ENCODE data around the gene CLIC1.

DNA sequence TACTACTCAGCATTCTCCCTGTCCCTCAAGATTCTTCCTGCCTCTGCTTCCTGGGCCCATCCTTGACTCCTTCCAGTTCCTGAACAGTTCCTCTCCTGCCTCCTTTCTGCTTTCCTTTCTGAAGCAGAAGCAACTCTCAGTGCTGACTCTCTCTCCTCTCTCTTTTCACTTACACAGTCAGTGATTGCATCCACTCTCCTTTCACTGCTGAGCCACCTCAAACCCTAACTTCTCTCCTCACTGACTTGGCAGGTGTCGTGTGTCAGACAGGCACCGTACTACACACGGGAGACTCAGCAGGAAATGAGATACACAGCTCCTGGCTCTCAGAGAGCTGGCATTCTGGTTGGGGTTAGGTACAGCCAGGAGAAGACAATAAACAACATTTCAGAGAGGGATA is 38.8 kb downstream of the CLIC1 start:
- TF ChIP-seq SP1 (IDR thresholded peaks at IDR 0.05) (no peak), ZNF384 (IDR thresholded peaks at IDR 0.05) (no peak), ARNT (IDR thresholded peaks at IDR 0.05) (no peak), FOXM1 (IDR thresholded peaks at IDR 0.05; ENCODE audit: borderline replicate concordance) (no peak), LEF1 (IDR thresholded peaks at IDR 0.05; ENCODE audit: borderline replicate concordance) (no peak), BHLHE40 (IDR thresholded peaks at IDR 0.05; ENCODE audit: borderline replicate concordance) (no peak), FOXA1 (IDR thresholded peaks at IDR 0.05) (no peak), ELF4 (IDR thresholded peaks at IDR 0.05) (no peak), L3MBTL2 (conservative IDR thresholded peaks at IDR 0.05) (no peak), SUZ12 (IDR thresholded peaks at IDR 0.05) (no peak), CTBP1 (IDR thresholded peaks at IDR 0.05; ENCODE audit: borderline replicate concordance) (no peak), FOXK2 (IDR thresholded peaks at IDR 0.05) (no peak)
- TF ChIP-seq, protein P1, sequence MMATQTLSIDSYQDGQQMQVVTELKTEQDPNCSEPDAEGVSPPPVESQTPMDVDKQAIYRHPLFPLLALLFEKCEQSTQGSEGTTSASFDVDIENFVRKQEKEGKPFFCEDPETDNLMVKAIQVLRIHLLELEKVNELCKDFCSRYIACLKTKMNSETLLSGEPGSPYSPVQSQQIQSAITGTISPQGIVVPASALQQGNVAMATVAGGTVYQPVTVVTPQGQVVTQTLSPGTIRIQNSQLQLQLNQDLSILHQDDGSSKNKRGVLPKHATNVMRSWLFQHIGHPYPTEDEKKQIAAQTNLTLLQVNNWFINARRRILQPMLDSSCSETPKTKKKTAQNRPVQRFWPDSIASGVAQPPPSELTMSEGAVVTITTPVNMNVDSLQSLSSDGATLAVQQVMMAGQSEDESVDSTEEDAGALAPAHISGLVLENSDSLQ (IDR thresholded peaks at IDR 0.05) = no peak
